ENCODE results near the gene REPS2.

Gene REPS2

GRCh38 chrX:17007134-17007768, 60.8 kb downstream of the REPS2 start:
- peak; percentile 32 for DNase-seq

DNA sequence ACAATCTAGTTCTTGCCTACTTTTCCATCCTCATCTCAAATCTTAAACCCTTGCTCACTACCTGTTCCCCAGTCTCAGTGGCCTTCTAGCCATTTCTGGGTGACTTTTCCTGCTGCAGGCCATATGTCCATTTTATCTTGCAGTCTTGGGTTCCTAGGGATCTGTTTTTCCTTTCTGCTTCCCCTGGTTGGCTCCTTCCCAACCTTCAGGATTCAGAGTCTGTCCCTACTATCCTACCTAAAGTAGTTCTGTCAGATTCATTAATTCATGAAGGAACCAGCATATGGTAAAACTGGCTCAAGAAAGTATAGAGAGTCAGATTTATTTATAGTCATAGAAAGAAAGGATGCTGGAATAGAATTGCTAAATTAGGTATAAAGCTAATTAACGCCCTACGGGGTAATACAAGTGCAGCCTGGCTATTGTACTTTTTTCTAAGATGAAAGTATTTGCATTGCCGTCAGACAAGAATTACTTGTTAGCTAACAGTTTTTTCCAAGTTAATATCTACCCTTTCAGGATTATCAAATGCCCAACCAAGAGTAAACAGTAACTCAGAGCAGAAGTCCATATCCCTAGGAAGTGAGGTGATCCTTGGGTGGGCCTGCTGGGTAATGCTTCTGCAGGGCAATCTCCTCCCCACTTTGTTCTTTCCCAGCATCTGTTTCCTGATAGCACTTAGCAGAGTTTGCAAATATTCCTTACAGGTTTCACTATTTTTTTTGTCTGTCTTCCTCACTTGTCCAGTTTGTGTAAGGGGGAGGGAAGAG, 63.6 kb downstream of the REPS2 start:
- no peak for DNase-seq

DNA sequence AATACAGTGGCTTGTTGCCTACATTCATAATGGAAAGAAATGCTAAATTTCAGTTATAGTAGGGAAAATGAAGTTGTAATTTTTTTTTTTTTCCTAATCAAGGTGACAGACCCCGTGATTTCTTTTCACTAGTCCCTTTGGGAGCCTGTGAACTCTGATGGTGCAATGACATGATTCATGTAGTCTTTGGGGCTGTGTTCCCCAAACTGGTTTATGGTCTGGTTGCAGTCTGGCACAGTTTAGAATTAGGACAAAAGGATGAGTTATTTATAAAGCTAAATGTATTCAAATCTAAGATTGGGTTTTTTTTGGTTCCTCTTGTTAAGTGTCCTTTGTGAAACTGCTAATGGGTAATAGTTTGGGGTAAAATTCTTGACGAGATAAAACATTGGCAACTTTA, 66.0 kb downstream of the REPS2 start:
- no peak for DNase-seq

DNA sequence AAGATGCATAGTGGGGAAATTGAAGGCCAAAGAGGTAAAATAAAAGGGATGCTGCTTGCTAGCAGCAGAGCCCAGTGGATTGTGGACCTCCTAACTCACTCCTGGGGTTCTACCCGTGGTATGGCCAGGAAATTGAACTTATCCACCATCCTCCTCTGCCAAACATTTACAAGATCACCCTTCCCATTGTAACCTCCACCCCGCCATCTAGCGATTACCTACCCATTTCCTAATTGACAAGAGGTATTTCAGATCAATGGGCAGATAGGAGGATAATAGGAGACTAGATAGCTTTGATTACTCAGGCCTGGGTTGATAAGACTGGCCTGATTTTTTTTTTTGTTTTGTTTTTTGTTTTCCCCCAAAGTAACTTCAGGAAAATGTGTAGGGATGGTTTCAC, 67.8 kb downstream of the REPS2 start:
- no peak for DNase-seq

- DNase-seq = no peak
Measured at GRCh38 chrX:17017134-17017533, 70.7 kb downstream of the REPS2 start.

DNA sequence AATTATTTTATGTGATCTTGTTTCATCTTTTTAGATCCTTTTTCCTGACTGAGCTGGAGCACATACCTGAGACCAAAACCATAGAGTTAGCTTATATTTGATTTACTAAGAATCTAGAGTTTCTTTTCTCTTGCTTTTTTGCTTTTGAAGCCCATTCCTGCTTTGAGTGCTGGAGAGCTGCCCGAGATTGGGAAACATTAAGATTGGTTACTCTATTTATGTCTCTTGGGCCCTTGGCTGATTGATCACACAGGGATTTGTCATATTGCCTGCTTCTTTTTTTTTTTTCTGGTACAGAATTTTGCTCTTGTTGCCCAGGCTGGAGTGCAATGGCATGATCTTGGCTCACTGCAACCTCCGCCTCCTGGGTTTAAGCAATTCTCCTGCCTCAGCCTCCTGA, 73.9 kb downstream of the REPS2 start:
- no peak for DNase-seq

- no peak for DNase-seq
Measured at GRCh38 chrX:17020851-17021821, 74.7 kb downstream of the REPS2 start.

DNA sequence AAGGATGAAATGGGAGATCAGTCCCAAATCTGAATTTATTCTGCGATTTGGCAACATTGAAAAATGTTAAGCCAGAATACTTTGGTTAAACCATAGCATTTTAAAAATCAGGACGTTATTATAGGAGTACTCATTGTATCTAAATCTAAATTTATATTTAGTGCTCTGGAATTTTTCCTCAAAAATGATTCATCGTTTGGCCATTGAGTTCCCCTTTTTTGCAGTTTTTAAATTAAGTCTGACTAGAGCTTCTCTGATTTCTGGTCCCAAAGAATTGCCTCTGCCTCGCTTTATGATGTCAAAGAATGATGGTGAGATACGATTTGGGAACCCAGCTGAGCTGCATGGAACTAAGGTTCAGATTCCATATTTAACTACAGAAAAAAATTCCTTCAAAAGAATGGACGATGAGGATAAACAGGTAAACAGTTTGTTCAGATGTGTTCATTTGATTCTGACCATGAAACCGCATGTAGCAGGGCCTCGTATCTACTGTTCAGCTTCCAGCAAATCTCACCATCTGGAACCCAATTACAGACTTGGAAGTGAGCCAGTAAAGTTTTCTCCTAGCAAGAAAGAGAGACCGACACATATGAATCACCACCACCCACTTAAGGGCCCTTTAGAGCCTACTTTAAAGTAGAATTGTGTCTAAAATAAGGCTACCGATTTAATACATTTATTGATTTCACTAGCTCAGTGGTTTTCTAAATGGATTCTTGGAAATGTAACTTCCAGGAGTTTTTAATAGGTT, 75.6 kb downstream of the REPS2 start:
- peak; percentile 35 for DNase-seq

- DNase-seq = no peak
Measured at GRCh38 chrX:17023661-17024060, 77.2 kb downstream of the REPS2 start.

DNA sequence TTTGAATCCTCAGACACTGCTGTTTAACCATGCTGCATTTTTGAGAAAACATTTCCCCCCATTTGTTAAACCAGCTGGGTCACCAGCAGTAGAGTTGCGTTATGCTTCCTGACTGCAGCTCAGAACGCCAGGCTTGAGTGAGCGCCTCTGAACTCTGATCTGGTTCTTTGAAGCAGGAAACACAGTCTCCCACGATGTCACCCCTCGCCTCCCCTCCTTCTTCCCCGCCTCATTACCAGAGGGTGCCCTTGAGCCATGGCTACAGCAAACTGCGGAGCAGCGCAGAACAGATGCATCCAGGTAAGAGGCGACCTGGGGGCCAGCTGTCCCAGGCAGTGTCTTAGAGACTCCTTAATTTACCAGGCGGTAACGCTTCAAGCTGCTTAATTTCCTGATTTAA, 78.4 kb downstream of the REPS2 start:
- peak; percentile 40 for DNase-seq

GRCh38 chrX:17025621-17026302, 79.3 kb downstream of the REPS2 start:
- DNase-seq = peak; percentile 19

GRCh38 chrX:17027931-17028330, 81.5 kb downstream of the REPS2 start:
- DNase-seq = no peak

- DNase-seq = no peak
Measured at GRCh38 chrX:17028356-17028755, 81.9 kb downstream of the REPS2 start.

GRCh38 chrX:17030092-17030491, 83.6 kb downstream of the REPS2 start:
- no peak for DNase-seq

DNA sequence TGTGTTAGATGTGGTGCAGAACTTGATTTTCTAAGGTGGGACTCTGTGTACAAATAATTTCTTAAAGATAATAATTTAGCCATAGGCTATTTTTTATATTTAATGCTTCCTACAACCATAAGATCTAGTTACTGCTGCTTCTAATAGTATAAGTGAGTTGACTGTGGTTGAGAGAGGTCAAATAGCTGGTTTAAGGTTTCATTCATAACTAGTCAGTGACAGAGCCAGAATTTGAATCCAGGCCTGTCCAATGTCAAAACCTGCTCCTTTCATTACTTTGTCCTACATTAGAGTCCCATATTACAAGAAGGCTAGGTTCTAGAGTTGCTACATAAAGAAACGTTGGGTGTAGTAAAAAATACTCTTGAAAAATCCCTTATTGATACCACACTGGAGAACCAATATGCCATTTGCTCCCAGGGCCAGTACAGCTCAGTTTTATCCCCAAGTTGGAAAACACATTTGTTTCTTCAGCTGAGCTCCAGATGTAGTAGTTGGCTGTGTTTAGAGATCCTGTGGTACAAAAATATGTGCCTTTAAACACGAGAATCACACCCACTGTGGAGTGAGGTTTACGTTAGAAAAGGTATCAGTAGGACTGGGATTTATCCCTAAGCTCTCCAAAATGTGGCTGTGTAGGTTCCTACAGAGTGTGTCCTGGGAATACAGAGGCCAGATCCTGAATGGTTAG, 84.3 kb downstream of the REPS2 start:
- no peak for DNase-seq

- no peak for DNase-seq
Measured at GRCh38 chrX:17031827-17032226, 85.4 kb downstream of the REPS2 start.

DNA sequence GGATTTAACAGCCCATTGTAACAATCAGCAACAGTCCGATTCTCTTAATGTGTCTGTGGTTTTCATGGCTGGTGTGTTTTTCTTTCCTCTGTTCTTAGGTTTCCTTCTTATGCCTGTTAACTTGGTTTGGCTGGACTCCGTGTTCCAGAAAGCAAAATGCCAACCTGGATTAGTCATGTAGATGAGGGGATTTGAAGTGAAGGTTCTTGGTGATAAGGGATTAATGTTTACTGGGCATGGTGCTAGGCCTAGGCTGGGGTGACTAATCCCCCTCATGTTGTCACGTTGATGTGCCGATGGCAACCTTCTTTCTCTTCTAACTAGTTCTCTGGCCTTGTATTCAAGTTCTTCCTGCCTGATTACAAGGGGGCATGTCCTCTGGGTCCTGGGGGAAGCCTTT, 85.9 kb downstream of the REPS2 start:
- DNase-seq = no peak

- no peak for DNase-seq
Measured at GRCh38 chrX:17033225-17033624, 86.8 kb downstream of the REPS2 start.

GRCh38 chrX:17035111-17035510, 88.7 kb downstream of the REPS2 start:
- DNase-seq = no peak

- DNase-seq = no peak
Measured at GRCh38 chrX:17036171-17036961, 89.9 kb downstream of the REPS2 start.

- DNase-seq = no peak
Measured at GRCh38 chrX:17038277-17038676, 91.8 kb downstream of the REPS2 start.
